ENCODE data around the gene SNX21. TPM values are rescaled to one million over a fixed set of nuclear protein-coding genes. Genes with fewer than 3 reads are reported as not detected.
"Not testable (repeated sequence)": the region's sequence is repeated elsewhere in the genome, so short reads cannot be mapped to it uniquely, and the experiment has no call there.

SNX21 gene
- total RNA-seq, 2 experiments from 2014 or later: 0.96 to 1.1 TPM

DNA sequence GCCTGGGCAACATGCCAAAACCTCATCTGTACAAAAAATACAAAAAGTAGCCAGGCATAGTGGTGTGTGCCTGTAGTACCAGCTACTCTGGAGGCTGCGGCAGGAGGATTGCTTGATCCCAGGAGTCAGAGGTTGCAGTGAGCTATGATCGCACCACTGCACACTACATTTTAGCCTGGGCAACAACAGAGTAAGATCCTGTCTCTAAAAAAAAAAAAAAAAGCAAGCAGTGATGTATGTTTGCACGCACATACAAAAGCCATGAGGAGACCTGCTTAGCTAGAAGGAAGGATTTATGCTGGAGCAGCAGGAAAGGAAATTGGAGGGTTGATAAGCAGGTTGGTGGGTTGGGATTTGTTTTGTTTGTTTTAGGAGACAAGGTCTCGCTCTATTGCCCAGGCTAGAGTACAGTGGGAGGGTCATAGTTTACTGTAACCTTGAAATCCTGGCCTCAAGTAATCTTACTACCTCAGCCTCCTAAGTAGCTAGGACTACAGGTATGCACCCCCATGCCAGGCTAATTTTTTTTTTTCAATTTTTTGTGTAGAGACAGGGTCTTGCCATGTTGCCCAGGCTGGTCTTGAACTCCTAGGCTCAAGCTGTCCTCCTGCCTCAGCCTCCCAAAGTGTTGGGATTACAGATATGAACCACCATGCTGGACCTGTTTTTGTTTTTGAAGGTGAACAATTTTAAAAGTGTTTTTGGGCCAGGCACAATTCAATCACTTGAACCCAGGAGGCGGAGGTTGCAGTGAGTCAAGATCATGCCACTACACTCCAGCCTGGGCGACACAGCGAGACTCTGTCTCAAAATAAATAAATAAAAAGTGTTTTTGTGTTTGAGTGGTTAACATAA lies 27.8 kb downstream of the SNX21 start:
- DNase-seq (no peak), ATAC-seq (no peak)
- H3K4me3 Mint-ChIP-seq: no peak overlapping the region
- peaks cover 30% of the 10 kb centered on the region for H3K4me1 Mint-ChIP-seq
- no peaks in the 10 kb centered on the region for H3K9me3 Mint-ChIP-seq (ENCODE audit: low read depth)
- no peak overlapping the region for H3K27ac Mint-ChIP-seq
- CTCF ChIA-PET: interaction anchor here (1.0 kb wide), 1 partner anchor 22 kb away, joined by 3 read pairs; no protein-coding TSS in a partner anchor
- no peaks in the 10 kb centered on the region for H3K27me3 Mint-ChIP-seq
- peaks cover 8% of the 10 kb centered on the region for H3K36me3 Mint-ChIP-seq

- Mint-ChIP-seq H3K36me3 (peaks cover 8% of the 10 kb centered on the region), H3K4me1 (peaks cover 14% of the 10 kb centered on the region), H3K27ac (no peak overlapping the region), H3K27me3 (no peaks in the 10 kb centered on the region), H3K4me3 (no peak overlapping the region), H3K9me3 (ENCODE audit: low read depth) (no peaks in the 10 kb centered on the region)
- CTCF ChIA-PET: interaction anchor here (0.8 to 1.2 kb wide), 3 partner anchors 65 to 106 kb away, joined by 3 to 6 read pairs (median 3); no protein-coding TSS in a partner anchor
- DNase-seq (no peak), ATAC-seq (no peak)
Observed at GRCh38 chr20:45863543-45864470, 30.2 kb downstream of the SNX21 start.

- peaks cover 3% of the 10 kb centered on the region for H3K4me1 Mint-ChIP-seq
- no peak overlapping the region for H3K4me3 Mint-ChIP-seq
- H3K9me3 Mint-ChIP-seq (ENCODE audit: low read depth): no peaks in the 10 kb centered on the region
- DNase-seq: no peak
- CTCF ChIA-PET: interaction anchor here (0.5 kb wide), 1 partner anchor 44 kb away, joined by 3 read pairs; no protein-coding TSS in a partner anchor
- H3K27me3 Mint-ChIP-seq: no peaks in the 10 kb centered on the region
- H3K27ac Mint-ChIP-seq: no peak overlapping the region
- H3K36me3 Mint-ChIP-seq: peaks cover 3% of the 10 kb centered on the region
- ATAC-seq: no peak
Observed at GRCh38 chr20:45866454-45866853, 32.9 kb downstream of the SNX21 start.

DNA sequence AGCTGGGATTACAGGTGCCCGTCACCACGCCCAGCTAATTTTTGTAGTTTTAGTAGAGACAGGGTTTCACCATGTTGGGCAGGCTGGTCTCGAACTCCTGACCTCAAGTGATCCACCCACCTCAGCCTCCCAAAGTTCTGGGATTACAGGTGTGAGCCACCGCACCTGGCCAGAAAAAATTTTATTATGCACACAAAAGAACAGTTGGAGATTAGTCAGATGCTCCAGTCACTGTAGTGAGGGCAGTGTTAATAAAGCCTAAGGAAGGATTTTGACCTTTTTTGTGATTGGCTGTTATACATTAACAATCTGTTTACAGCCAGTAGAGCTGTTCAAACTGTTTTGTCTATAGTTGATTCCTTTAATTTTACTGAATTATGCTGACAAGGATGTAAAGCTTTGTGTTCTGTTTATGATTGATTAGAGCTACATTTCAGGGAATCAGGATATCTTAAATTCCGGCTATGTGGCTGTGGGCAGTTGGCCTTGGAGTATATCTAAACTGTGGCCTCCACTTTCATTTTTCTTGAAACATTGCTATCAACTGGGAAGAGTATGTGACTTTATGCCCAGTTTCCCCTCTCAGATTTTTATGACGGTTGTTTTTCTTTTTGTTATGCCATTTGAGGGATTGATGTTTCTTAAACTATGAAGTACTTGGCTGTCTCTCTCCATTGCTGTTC lies 33.7 kb downstream of the SNX21 start:
- peaks cover 3% of the 10 kb centered on the region for H3K4me1 Mint-ChIP-seq
- ATAC-seq (no peak), DNase-seq (no peak)
- H3K27ac Mint-ChIP-seq: no peak overlapping the region
- no peak overlapping the region for H3K4me3 Mint-ChIP-seq
- no peaks in the 10 kb centered on the region for H3K27me3 Mint-ChIP-seq
- no peaks in the 10 kb centered on the region for H3K9me3 Mint-ChIP-seq (ENCODE audit: low read depth)
- peaks cover 3% of the 10 kb centered on the region for H3K36me3 Mint-ChIP-seq
- CTCF ChIA-PET: no interaction called here

DNA sequence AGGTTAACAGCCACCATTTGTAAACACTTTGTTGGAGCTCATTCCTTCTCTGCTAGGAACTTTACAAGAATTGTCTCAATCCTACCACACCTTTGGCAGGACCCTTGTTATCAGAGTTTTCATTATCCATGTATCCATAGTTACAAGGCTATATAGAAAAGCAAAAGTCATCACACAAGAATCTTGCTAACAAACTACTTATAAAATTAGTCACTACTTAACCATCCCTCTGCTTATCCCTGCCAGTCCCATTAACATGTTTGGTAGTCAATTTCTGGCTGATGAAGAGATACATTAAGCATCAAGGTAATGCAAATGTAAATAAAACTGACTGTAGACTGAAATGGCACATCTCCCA lies 34.2 kb downstream of the SNX21 start:
- no peak for ATAC-seq
- Mint-ChIP-seq H3K4me3 (no peak overlapping the region), H3K27me3 (no peaks in the 10 kb centered on the region), H3K36me3 (peaks cover 6% of the 10 kb centered on the region), H3K4me1 (peaks cover 3% of the 10 kb centered on the region), H3K27ac (no peak overlapping the region), H3K9me3 (ENCODE audit: low read depth) (no peaks in the 10 kb centered on the region)
- no peak for DNase-seq
- CTCF ChIA-PET: no interaction called here

- no peak overlapping the region for H3K27ac Mint-ChIP-seq
- H3K27me3 Mint-ChIP-seq: no peaks in the 10 kb centered on the region
- peaks cover 8% of the 10 kb centered on the region for H3K36me3 Mint-ChIP-seq
- CTCF ChIA-PET: interaction anchor here (1.2 kb wide), 1 partner anchor 14 kb away, joined by 3 read pairs; no protein-coding TSS in a partner anchor
- DNase-seq (no peak), ATAC-seq (no peak)
- H3K4me1 Mint-ChIP-seq: peaks cover 7% of the 10 kb centered on the region
- H3K4me3 Mint-ChIP-seq: no peak overlapping the region
- no peaks in the 10 kb centered on the region for H3K9me3 Mint-ChIP-seq (ENCODE audit: low read depth)
Observed at GRCh38 chr20:45872626-45873025, 39.0 kb downstream of the SNX21 start.

DNA sequence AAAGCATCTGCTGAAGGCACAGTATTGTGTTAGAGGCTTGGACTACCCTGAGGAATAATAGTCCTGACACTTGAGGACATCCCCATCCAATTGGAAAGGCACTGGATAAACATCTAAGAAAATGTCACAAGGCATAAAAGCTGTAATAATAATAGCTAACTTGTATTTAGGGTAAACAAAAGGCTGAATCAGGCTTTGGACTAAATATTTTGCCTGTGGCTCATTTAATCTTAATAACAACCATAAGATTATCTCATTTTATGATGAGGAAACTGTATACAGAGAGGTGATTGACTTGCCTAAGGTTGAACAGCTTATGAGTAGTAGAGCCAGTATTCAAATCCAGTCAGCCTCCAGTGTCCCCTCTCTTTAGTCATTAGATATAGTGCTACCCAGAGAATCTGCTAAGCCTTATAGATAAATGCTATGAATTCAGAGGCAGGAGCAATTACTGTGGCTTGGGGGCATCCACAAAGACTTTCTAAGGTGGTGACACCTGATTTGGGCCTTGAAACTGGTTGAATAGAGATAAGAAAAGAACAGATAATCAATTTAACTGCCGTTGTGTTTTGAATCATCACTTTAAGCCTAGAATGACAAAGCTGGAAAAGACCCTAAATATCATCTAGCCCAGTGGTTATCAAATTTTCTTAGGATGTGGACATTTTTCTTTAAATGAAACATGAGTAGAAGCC lies 40.0 kb downstream of the SNX21 start:
- Mint-ChIP-seq H3K27me3 (no peaks in the 10 kb centered on the region), H3K4me3 (no peak overlapping the region), H3K36me3 (peaks cover 8% of the 10 kb centered on the region), H3K4me1 (peaks cover 6% of the 10 kb centered on the region), H3K9me3 (ENCODE audit: low read depth) (no peaks in the 10 kb centered on the region), H3K27ac (no peak overlapping the region)
- CTCF ChIA-PET: interaction anchor here (1.2 kb wide), 1 partner anchor 15 kb away, joined by 3 read pairs; no protein-coding TSS in a partner anchor
- ATAC-seq (no peak), DNase-seq (no peak)

DNA sequence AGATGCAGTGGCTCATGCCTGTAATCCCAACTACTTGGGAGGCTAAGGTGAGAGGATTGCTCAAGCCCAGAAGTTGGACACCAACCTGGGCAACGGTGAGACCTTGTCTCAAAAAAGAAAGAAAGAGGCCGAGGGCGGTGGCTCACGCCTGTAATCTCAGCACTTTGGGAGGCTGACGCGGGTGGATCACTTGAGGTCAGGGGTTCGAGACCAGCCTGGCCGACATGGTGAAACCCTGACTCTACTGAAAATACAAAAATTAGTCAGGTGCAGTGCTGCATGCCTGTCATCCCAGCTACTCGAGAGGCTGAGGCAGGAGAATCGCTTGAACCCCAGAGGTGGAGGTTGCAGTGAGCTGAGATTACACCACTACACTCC lies 40.5 kb downstream of the SNX21 start:
- DNase-seq; H3K4me1 Mint-ChIP-seq; H3K9me3 Mint-ChIP-seq (ENCODE audit: low read depth); ATAC-seq; H3K36me3 Mint-ChIP-seq; H3K4me3 Mint-ChIP-seq; H3K27me3 Mint-ChIP-seq; H3K27ac Mint-ChIP-seq: not testable (repeated sequence)
- CTCF ChIA-PET: interaction anchor here (0.7 kb wide), 1 partner anchor 17 kb away, joined by 3 read pairs; the partner anchor contains the start of genes ACOT8 and ZSWIM3

DNA sequence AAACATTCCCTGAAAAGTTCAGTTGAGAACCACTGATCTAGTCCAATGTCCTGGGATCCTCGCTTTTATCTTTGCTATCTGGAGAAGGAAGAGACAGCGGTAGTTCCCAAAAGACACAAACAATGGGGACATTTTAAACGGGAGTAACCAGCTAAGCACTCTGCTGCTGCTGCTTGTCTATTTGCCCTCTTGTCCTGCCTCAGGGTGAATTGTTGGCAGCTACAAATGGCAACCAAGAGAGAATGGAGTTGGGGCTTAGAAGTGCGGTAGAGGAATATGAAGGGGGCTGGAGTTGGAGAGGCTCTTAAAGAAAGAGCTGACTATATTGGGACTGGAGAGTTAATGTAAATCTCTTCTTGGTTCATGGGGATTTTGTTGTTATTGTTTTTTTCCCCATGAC lies 41.0 kb downstream of the SNX21 start:
- Mint-ChIP-seq H3K27ac (no peak overlapping the region), H3K4me1 (peaks cover 6% of the 10 kb centered on the region), H3K36me3 (peaks cover 8% of the 10 kb centered on the region), H3K4me3 (no peak overlapping the region), H3K27me3 (no peaks in the 10 kb centered on the region), H3K9me3 (ENCODE audit: low read depth) (no peaks in the 10 kb centered on the region)
- ATAC-seq (no peak), DNase-seq (no peak)
- CTCF ChIA-PET: interaction anchor here (0.7 kb wide), 2 partner anchors 17 to 73 kb away, joined by 3 to 4 read pairs; partner anchors contain the start of genes ACOT8 and ZSWIM3

- no peak overlapping the region for H3K27ac Mint-ChIP-seq
- peaks cover 8% of the 10 kb centered on the region for H3K27me3 Mint-ChIP-seq
- CTCF ChIA-PET: interaction anchor here (1.1 kb wide), 1 partner anchor 12 kb away, joined by 7 read pairs; no protein-coding TSS in a partner anchor
- DNase-seq: no peak
- no peak overlapping the region for H3K4me3 Mint-ChIP-seq
- no peak for ATAC-seq
- no peaks in the 10 kb centered on the region for H3K9me3 Mint-ChIP-seq (ENCODE audit: low read depth)
- peaks cover 27% of the 10 kb centered on the region for H3K4me1 Mint-ChIP-seq
- H3K36me3 Mint-ChIP-seq: peaks cover 14% of the 10 kb centered on the region
Observed at GRCh38 chr20:45878076-45878761, 44.6 kb downstream of the SNX21 start.

GRCh38 chr20:45880988-45881788 lies 47.6 kb downstream of the SNX21 start, which contains the start of gene ZSWIM1:
ZSWIM1 (plus strand) TSS chr20:45881227; CDS start chr20:45882593, 1,366 bp downstream.
- Mint-ChIP-seq H3K4me1 (peaks cover 42% of the 10 kb centered on the region), H3K4me3 (peak within 1 kb of the TSS; percentile 78), H3K36me3 (peaks cover 22% of the 10 kb centered on the region), H3K27me3 (peaks cover 8% of the 10 kb centered on the region), H3K27ac (peak within 1 kb of the TSS; percentile 61), H3K9me3 (ENCODE audit: low read depth) (no peaks in the 10 kb centered on the region)
- peak; percentile 99 for ATAC-seq
- peak; percentile 99 for DNase-seq
- CTCF ChIA-PET: interaction anchor here (0.6 to 2.2 kb wide), 11 partner anchors 8 to 141 kb away, joined by 3 to 8 read pairs (median 3); partner anchors contain the start of genes CTSA and NEURL2
